ENCODE measurements around the gene GLO1. TPM values are rescaled to one million over a fixed set of nuclear protein-coding genes. Genes with fewer than 3 reads are reported as not detected.
A peak's percentile ranks its signal among the peaks of the same experiment; 100 is the strongest.

GLO1 gene
- total and polyA plus RNA-seq, 2 donors (not counting 3 experiments of a cell fraction or from before 2014, with no cell fraction given) = 70.3 to 120 TPM

DNA sequence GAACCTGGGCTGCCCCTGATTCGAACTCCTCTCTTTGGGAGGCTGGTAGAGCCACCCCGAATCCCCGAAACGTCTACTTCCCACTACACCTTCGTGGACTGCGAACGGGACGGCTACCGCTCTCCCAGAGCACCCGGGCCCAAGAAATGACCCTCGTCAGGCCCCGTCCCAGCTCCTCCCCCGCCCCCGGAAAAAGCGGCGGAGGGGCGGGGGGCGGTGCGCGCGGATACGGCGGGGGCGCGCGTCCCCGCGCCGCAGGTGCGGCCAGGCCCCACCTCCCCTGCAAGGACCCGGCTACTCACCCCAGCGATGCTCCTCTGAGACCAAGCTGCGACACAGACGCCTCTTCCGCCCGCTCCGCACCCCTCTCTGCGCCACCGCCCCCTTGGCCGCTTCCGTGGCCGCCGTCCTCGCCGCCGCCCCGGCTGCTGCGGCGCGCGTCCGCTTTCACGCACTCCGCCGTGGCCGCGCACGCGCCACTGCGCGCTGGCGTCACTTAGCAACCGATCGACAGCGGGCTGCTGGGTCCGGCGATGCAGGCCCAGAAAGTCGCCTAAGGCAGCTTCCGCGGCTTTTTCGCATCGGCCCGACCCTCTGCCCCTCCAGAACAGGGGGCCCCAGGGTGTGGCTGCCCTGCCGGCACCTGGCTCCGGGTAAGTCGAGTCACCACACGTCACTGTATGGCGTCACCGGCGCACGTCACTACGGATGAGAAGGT is 63.3 kb downstream of the GLO1 start, which contains the start of gene BTBD9:
Gene BTBD9 (minus strand): TSS at position 432 of the 718 bp plus-strand sequence.
- DNase-seq (ENCODE audit: low read depth, low spot score) = peak; percentile 88
- ChIA-PET POLR2A (interaction anchor here (0.6 kb wide), 1 partner anchor 59 kb away, joined by 5 read pairs; no protein-coding TSS in a partner anchor), CTCF (interaction anchor here (0.9 to 1.3 kb wide), 2 partner anchors 46 to 81 kb away, joined by 3 read pairs; no protein-coding TSS in a partner anchor)

DNA sequence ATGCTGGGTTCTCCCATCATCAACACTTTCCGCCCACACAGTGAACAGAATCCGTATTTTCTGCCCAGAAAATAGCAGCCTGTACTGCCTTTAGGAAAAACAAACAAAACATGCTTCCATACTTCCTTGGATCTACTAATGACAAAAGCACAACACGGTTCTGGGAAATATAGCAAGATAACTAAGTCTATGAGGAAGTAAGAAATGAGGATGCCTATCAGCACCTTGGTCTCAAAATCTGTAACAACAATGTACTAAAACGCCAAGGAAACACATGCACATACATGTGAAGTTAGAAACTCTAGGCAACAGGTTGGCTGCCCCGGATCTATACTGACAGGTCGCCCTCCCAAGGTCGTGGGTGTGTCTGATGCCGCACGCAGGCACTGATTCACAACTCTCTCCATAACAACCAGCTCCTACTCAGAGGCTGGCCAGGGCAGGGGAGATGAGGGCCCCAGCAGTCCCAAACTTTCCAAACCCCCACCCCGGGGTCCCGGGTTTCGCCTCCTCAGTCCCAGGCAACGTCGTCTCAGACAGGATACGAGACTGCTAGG is 63.9 kb downstream of the GLO1 start:
- Histone ChIP-seq H3K9me3 (replicated peaks; ENCODE audit: control insufficient read depth, insufficient read depth, low read length) (no peaks in the 10 kb centered on the region), H3K27ac (ENCODE audit: insufficient read depth, low read depth, low read length) (peak overlapping the region; percentile 91), H3K36me3 (ENCODE audit: control insufficient read depth in 2 of 2, extremely low read depth in 1 of 2, insufficient read depth in 2 of 2, low read length in 2 of 2) (no peaks in the 10 kb centered on the region), H3K4me3 (replicated peaks in 1 of 3; ENCODE audit: insufficient read depth in 1 of 3, low read depth in 1 of 3, low read length in 3 of 3) (peak overlapping the region; percentile 34 to 69 (median 66)), H3K9ac (replicated peaks; ENCODE audit: extremely low read depth, insufficient read depth, low read length) (peak overlapping the region; percentile 89), H2AFZ (ENCODE audit: low read depth, low read length) (peak overlapping the region; percentile 69), H3K27me3 (ENCODE audit: control insufficient read depth in 2 of 2, insufficient read depth in 2 of 2, low read length in 2 of 2) (no peaks in the 10 kb centered on the region), H4K20me1 (replicated peaks; ENCODE audit: control insufficient read depth, extremely low read depth, insufficient read depth, low read length) (no peaks in the 10 kb centered on the region), H3K9me1 (replicated peaks; ENCODE audit: control insufficient read depth, extremely low read depth, insufficient read depth, low read length) (no peaks in the 10 kb centered on the region), H3K4me1 (ENCODE audit: control insufficient read depth, extremely low read depth, insufficient read depth, low read length) (peaks cover 22% of the 10 kb centered on the region), H3K4me2 (ENCODE audit: insufficient read depth, low read length) (peak overlapping the region; percentile 93), H3K79me2 (ENCODE audit: control insufficient read depth, insufficient read depth, low read length) (peaks cover 2% of the 10 kb centered on the region)
- TSS peak; percentile 51 for BruUV-seq (replicated peaks)
- ChIA-PET CTCF (interaction anchor here (0.9 kb wide), 2 partner anchors 82 to 374 kb away, joined by 3 read pairs; no protein-coding TSS in a partner anchor), POLR2A (interaction anchor here (0.6 kb wide), 1 partner anchor 58 kb away, joined by 5 read pairs; no protein-coding TSS in a partner anchor)
- TF ChIP-seq, protein P1, sequence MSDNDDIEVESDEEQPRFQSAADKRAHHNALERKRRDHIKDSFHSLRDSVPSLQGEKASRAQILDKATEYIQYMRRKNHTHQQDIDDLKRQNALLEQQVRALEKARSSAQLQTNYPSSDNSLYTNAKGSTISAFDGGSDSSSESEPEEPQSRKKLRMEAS (IDR thresholded peaks at IDR 0.05; ENCODE audit: insufficient read depth, insufficient read length) = no peak
- TF ChIP-seq JUN (IDR thresholded peaks at IDR 0.05; ENCODE audit: borderline replicate concordance, insufficient read depth, insufficient read length, low read depth) (no peak), POLR2A (IDR thresholded peaks at IDR 0.05; ENCODE audit: low read depth, low read length) (no peak), FOS (IDR thresholded peaks at IDR 0.05; ENCODE audit: borderline replicate concordance, insufficient read depth, low read length) (no peak), EZH2 (IDR thresholded peaks at IDR 0.05; ENCODE audit: borderline replicate concordance, low read depth, low read length, severe bottlenecking) (no peak), GATA2 (IDR thresholded peaks at IDR 0.05; ENCODE audit: insufficient read depth, insufficient read length, low read depth, low read length) (no peak), POLR2AphosphoS5 (IDR thresholded peaks at IDR 0.05; ENCODE audit: insufficient read depth, low read depth, low read length) (no peak)
- TF ChIP-seq, protein P2, sequence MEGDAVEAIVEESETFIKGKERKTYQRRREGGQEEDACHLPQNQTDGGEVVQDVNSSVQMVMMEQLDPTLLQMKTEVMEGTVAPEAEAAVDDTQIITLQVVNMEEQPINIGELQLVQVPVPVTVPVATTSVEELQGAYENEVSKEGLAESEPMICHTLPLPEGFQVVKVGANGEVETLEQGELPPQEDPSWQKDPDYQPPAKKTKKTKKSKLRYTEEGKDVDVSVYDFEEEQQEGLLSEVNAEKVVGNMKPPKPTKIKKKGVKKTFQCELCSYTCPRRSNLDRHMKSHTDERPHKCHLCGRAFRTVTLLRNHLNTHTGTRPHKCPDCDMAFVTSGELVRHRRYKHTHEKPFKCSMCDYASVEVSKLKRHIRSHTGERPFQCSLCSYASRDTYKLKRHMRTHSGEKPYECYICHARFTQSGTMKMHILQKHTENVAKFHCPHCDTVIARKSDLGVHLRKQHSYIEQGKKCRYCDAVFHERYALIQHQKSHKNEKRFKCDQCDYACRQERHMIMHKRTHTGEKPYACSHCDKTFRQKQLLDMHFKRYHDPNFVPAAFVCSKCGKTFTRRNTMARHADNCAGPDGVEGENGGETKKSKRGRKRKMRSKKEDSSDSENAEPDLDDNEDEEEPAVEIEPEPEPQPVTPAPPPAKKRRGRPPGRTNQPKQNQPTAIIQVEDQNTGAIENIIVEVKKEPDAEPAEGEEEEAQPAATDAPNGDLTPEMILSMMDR (IDR thresholded peaks at IDR 0.05; ENCODE audit: extremely low read depth in 1 of 2, insufficient read depth in 1 of 2, low read depth in 1 of 2, low read length in 2 of 2) = no peak
- no peak for FAIRE-seq
- DNase-seq (ENCODE audit: low read depth, low spot score) = peak; percentile 50
- dilution Hi-C loops (cut with MboI; ENCODE audit: extremely low pct_ligation_motif_present, low sequenced_read_pairs) (no loop called here), intact Hi-C loops (cut with micrococcal nuclease) (loop anchor here (2.0 kb wide), 1 partner anchor 66 kb away; no protein-coding TSS in a partner anchor)

More for the DNA sequence above, 63.3 kb downstream of the GLO1 start, which contains the start of gene BTBD9:
- Histone ChIP-seq H3K4me2 (ENCODE audit: insufficient read depth, low read length) (peak within 1 kb of the TSS; percentile 93), H3K4me1 (ENCODE audit: control insufficient read depth, extremely low read depth, insufficient read depth, low read length) (peaks cover 16% of the 10 kb centered on the region), H3K27ac (ENCODE audit: insufficient read depth, low read depth, low read length) (peak within 1 kb of the TSS; percentile 91), H2AFZ (ENCODE audit: low read depth, low read length) (peak within 1 kb of the TSS; percentile 69), H3K4me3 (replicated peaks in 1 of 3; ENCODE audit: insufficient read depth in 1 of 3, low read depth in 1 of 3, low read length in 3 of 3) (peak within 1 kb of the TSS; percentile 34 to 69 (median 66)), H3K79me2 (ENCODE audit: control insufficient read depth, insufficient read depth, low read length) (no peaks in the 10 kb centered on the region), H3K9me1 (replicated peaks; ENCODE audit: control insufficient read depth, extremely low read depth, insufficient read depth, low read length) (no peaks in the 10 kb centered on the region), H3K36me3 (ENCODE audit: control insufficient read depth in 2 of 2, extremely low read depth in 1 of 2, insufficient read depth in 2 of 2, low read length in 2 of 2) (no peaks in the 10 kb centered on the region), H3K9ac (replicated peaks; ENCODE audit: extremely low read depth, insufficient read depth, low read length) (peak within 1 kb of the TSS; percentile 89), H3K27me3 (ENCODE audit: control insufficient read depth in 2 of 2, insufficient read depth in 2 of 2, low read length in 2 of 2) (no peaks in the 10 kb centered on the region), H3K9me3 (replicated peaks; ENCODE audit: control insufficient read depth, insufficient read depth, low read length) (no peaks in the 10 kb centered on the region), H4K20me1 (replicated peaks; ENCODE audit: control insufficient read depth, extremely low read depth, insufficient read depth, low read length) (no peaks in the 10 kb centered on the region)
- no TSS peak for BruUV-seq (replicated peaks)
- peak; percentile 28 for FAIRE-seq
- intact Hi-C loops (cut with micrococcal nuclease) (loop anchor here (1.0 to 2.0 kb wide), 2 partner anchors 63 to 67 kb away; no protein-coding TSS in a partner anchor), dilution Hi-C loops (cut with MboI; ENCODE audit: extremely low pct_ligation_motif_present, low sequenced_read_pairs) (no loop called here)
- TF ChIP-seq POLR2A (IDR thresholded peaks at IDR 0.05; ENCODE audit: low read depth, low read length) (peak; percentile 53), GATA2 (IDR thresholded peaks at IDR 0.05; ENCODE audit: insufficient read depth, insufficient read length, low read depth, low read length) (no peak), FOS (IDR thresholded peaks at IDR 0.05; ENCODE audit: borderline replicate concordance, insufficient read depth, low read length) (peak; percentile 4), POLR2AphosphoS5 (IDR thresholded peaks at IDR 0.05; ENCODE audit: insufficient read depth, low read depth, low read length) (peak; percentile 87)
